ENCODE measurements around the gene RAPGEF3.

RAPGEF3 gene

DNA sequence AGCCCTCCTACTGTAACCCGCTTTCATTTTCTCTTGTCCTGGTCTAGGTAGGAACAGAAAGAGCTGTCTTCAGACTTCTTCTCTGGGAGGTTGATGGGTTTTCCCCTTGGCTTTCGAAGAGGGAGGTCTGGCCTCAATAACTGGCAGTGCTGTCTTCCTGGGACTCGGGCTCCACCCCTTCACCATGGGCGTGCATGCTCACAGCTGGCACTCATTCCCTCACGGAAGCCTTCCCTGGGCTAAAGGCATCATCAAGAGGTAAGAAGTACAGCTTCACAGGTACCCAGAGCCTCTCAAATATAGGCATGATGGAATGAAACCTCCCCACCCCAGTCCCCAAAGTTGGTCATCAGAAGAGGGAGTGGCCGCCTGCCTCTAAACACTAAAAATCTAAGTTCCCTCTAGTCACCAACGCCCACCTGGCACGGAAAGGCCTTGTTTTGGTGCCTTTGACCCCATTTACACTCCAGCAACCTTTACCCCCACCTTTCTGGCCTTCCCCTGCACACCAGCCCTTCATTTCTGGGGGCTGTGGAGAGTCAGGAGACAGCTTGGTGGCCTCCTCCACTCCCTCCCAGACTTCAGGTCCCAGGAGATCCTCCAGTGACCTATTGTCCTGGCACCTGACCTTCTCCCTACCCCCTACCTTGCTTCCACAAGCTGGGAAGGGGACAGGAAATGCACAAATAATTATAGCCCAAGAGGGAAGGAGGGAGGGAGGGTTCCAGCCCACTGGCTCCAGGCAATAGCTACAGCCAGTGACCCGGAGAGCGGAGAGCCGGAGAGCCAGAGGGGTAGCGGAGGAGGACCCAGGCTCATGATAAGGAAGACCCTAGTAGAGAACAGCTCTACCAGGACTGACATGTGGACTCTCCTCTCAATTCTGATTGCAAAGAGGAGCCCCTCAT, 2.8 kb downstream of the RAPGEF3 start:
- DNase-seq, result peak in 2 of 4 experiments; percentile 38 to 41

DNA sequence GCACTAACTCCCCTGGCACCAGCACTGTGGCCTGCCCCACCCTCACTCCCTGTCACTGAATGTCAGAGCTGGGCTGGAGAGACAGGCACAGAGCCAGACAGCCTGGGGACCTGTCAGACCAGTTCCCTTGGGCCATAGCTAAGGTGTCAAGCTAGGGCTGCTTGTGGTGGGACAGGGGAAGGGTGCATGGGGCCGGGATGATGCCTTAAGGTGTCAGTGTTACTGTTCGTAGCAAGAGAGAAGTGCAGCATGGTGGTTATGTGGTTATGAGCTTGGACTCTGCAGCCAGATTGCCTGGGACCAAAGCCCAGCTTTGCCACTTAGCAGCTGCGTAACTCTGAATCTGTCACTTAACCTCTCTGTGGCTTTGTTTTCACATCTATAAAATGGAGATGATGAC, 3.8 kb downstream of the RAPGEF3 start:
- DNase-seq, result no peak

DNA sequence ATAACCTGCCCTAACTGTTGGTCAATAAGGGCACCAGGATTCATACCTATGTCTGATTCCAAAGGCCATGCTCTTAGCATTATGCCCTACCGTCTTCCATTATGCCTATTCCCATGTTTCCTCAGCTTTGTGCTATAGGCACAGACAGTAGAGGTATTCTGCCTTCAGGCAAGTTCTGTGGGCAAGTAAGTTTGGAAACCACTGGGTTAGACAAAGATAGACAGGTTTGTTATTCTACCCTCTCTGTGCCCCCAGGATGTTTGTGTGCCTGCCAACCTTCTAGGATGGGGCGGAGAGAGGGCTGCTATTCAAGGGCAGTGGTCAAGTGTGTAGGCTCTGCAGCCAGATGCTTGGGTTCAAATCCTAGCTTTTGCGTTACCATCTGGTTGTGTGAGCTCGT, 4.6 kb downstream of the RAPGEF3 start:
- no peak for DNase-seq

DNA sequence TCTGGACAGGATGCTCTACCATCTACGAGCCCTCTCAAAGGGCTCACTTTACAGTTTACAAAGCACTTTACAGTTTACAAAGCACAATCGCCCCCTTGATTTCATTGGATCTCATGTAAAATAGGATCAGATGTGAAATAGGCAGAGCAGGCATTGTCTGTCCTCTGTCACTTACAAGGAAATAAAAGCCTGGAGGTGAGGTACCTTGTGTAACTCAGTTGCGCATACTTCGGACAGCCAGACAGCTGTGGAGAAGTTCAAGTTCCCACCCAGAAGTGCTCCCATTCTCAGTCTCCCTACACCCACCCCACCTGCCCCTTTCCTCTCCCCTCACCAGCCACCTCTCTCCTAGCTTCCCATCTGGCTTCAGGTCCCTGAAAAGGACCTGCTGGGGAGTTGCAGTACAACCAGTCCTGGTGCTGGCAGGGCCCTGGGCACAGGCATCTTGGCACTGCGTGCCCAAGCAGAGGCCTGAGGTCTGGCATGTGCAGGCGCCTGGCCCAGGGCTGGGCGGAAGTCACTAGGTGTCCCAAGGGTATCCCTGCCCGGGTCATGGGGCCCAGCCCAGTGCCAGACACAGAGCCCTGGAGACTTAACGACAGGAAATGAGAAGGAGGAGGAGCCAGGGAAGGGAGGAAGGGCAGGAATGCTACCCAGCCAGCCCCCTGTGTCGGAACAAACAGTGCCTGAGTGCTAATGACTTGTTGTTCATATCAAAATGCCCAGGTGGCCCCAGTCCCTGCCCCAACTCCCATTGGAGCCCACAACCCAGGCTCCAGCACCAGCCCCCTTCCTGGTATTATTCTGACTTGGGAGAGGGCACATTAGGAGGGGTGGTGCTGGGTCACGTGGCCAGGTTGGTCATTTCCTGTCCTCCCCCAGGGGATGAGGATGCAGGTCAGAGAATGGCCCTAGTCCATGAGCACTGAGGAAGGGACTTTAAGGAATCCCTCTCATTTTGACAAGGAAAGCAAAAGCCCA, 5.4 kb downstream of the RAPGEF3 start:
- DNase-seq, result peak in 1 of 4 experiments; percentile 37

DNA sequence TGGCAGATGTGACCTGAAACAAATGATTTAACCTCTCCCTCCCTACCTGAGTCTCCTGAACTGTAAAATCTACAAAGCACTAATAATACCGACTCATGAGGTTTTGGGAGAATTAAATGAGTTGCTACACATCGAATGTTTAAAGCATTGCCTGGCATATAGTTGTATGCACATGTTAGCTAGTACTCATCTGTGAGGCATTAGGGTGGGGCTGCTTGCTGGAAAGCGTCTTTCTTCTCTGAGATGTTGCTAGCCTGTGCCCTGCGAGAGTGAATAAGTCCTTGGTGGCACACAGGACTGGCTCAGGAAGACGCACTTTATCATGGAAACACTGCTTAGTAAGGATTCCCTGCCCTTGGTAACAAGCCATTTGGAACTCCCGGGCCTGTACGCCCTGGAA, 6.1 kb downstream of the RAPGEF3 start:
- DNase-seq, result no peak

DNA sequence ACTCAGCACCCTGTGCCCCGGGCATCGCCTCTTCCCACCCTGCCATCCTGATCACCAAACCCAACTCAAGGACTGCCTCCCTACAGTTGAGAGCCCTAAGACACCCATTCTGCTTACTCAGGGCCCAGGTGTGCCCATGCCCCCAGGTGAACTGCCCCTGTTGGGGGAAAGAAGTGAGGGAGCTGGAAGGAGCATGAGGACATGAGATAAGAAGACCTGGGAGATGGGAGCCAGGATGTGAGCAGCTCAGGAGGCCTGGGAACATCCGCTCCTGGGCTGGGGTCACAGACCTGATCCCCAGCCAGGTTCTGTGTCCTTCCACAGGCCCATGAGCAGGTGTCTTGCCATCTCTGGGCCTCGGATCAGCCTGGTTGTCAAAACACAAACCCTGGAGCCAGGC, 6.6 kb downstream of the RAPGEF3 start:
- DNase-seq, result no peak

DNA sequence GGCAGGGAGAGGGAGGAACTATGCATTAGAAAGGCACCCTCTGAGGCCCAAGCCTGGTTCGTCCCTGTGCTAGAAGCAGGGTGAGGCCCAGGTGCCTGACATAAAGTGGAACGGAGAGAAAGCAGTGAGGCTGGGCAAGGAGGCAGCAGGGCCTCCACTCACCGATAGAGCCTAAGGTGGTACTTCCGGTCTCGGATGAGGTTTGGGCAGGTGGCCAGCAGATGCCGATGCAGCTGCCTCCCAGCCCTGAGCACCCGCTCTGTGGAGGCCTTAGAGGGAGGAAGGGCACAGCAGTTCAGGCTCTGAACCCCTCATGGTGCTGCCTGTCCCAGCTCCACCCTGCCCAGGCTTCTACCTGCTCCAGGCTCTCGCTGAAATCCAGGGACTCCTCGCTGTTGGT, 7.1 kb downstream of the RAPGEF3 start:
- no peak for DNase-seq

DNA sequence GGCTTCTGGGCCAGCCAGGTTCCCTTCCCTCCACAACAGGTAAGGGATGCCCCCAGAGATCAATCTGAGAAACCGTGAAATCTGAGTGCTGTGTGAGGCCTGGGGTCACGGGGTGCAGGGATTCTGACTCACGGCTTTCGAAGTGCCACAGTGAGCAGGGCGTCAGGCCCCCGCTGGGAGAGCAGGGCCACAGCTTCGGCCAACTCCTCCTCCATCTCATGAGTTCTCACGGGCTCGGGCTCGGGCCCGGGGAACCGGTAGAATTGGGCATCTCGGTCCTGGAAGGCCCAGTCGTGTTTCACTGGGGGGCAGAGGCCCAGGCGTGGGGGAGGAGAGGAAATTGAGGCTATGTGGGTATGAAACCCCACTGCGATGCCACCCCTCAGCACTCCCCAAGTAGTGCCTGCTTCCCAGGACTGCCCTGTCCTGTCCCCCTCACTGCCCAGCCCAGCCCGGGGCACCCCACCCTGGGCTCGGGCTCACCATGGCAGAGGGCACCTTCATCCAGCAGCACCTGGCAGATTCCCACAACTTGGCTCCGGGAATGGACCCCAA, 7.7 kb downstream of the RAPGEF3 start:
- DNase-seq, result peak in 1 of 4 experiments; percentile 23

DNA sequence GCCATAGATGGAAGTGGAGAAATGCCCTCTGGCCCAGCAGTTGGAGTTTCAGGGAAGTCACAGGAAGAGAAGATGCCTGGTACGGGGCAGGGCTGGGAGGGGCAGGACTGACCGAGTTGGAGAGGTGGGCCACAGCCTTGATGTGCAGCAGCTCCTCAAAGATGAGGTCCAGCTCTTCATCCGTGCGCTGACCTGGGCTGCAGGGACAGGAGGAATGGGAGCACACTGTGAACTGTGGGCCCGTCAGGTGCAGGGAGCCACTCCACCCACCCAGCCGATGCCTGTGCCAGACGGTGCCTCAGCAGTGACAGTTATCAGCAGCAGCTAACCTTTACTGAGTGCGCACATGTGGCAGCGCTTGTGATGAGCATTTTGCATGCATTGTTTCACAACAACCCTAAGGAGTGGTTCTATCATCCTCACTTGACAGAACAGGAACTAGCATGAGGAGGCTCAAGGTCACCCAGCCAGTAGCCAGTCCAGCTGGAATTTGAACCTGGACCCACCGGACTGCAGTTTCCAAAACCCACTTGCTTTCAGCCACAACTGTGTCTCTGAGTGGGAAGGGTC, 8.4 kb downstream of the RAPGEF3 start:
- peak; percentile 71 to 90 (median 84) for DNase-seq

DNA sequence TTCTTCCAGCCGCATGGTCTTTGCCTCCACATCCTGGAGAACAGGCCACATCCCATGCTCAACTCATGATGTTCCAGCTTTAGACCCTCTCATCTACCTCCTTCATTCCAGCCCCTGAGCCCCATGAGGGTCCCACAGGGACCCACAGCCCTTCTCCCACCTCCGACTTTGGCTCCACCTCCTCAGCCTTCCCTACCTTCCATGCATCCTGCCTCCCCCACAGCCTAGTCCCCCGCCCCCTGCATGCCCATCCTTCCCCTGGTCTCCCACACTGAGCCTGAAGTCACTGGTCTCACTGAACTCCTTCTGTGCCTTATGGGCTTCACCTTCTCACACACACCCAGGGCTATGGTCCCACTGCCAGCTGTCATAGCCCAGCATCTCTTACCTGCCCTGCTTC, 9.8 kb downstream of the RAPGEF3 start:
- no peak for DNase-seq

DNA sequence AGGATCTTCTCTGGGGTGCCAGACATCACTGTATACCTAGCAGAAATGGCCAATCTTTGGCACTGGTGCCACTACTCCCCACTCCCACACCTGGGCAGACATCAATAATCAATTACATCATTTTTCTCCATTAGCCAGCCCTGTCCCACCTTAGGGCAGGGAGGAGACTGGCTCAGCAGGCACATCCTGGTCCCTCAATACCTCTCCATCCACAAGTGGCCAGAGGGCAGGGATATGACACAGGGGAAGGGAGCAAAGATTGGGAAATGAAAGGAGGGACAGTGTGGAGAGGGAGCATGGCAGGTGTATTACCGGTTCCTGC, 10.2 kb downstream of the RAPGEF3 start:
- DNase-seq, result no peak

DNA sequence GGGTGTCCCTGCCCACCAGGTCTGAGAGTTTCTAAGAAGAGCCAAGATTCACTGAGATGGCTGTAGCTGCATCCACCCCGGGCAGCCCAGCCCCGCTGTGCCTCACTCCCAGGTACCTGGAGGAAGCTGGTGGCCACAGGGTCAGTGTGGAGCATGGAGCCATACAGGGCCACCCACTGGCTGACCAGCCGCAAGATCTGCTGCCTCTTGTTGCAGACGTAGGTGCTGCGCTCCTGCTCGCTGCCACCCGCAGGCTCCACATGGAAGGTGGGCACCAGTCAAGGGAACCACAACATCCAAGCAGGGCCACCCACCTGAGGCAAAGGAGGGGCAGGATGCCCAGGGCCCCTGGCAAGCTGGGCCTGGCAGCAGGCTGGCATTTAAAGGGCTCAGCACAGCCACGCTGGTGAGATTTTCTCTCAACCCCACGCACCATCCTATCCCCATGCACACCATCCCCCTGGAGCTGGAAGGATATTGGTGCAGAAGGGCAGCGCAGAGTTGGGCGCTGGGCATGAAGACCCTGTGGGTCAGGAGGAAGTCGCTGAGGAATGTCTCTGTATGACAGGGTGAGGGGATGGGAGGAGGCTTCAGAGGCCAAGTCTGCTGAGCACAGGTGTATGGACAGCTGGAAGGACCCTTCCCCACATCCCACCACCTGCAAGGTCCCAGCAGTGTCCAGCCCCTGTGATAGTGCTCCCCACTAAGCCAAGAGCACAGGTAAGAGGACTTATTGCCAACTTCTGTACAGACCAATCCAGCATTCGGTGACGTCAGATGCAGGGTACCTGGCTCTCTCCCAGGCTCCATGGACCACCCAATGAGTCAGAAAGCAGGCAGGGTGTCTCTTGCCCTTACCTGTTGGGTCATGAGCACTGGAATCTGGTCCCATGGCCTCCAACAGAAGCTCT, 10.8 kb downstream of the RAPGEF3 start:
- no peak for DNase-seq

DNA sequence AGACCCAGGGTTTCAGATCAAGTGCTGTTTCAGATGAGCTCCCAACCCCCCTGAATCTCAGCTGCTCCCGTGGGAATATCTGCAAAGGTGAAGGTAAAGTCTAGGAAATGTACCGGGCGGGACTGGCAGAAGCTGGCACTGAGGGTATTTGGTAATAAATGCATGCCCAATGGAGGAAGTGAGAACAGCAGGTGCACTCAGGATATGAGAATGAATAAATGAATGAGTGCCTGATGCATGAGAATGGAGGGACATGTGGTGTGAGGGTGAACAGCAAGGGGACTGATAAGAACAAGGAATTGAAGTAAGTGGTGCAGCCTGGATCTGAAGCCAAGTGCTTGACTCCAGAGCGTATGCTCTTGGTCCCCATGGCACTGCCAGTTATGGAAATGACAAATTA, 11.6 kb downstream of the RAPGEF3 start:
- DNase-seq, result no peak

DNA sequence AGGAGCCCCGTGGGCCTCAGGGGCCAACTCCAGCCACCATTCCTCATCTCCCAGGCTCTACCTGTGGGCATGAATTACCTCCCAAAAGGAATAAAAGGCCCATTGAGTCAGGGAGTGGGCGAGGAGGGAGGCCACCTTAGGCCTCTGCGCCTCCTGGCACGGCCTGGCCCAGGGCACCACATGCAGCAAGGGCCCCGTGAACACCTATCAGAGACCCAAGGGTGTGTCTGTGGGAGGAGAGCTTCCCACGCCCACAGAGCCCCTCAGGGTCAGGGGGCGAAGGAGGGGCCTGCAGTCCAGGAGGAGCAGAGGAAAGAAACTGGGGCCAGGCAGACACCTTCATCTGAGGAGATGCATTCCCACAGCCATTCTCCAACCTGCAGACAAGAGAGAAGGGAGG, 12.2 kb downstream of the RAPGEF3 start:
- DNase-seq, result no peak

DNA sequence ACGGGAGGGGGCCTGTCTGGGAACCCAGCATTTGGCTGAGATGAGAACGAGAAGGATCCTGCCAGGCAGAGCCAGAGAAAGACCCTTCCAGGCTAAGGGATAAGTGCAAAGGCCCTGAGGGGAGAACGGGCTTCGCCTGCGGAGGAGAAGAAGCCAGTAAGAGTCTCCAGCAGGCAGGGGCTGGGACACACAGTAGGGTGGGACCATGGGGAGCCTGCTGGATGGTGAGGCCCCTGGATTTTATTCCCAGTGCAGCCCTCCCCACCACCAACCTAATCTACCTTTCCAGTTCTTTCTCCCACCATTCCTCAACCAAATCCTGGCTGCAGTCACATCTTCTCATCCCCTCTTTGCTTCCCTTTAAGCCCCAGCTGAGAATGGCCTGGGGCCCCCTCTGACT, 12.6 kb downstream of the RAPGEF3 start:
- no peak for DNase-seq

DNA sequence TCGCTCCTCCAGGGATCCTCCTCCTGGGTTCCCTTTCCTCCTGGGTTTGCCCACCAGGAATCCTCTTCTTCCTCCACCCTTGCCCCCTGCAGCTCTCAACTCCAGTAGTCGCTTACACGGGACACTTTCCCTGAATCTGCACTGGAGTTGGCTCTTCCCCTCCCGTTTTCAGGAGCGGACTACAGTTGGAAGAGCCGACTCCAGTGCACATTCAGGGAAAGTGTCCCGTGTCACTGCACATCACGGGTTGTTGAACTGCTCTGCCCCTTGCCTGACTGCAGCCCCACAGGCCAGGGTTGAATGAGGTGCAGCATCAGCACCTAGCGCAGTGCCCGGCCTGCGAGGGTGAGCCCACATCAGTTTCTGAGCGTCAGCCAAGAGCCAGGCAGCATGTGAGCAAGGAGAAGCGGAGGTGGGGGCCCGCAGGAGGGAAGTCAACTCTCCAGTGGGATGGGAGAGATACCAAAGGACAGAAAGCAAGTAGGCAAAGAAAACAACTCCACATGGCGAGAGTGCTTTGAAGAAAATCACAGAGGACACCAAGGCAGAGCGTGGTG, 13.1 kb downstream of the RAPGEF3 start:
- no peak for DNase-seq

DNA sequence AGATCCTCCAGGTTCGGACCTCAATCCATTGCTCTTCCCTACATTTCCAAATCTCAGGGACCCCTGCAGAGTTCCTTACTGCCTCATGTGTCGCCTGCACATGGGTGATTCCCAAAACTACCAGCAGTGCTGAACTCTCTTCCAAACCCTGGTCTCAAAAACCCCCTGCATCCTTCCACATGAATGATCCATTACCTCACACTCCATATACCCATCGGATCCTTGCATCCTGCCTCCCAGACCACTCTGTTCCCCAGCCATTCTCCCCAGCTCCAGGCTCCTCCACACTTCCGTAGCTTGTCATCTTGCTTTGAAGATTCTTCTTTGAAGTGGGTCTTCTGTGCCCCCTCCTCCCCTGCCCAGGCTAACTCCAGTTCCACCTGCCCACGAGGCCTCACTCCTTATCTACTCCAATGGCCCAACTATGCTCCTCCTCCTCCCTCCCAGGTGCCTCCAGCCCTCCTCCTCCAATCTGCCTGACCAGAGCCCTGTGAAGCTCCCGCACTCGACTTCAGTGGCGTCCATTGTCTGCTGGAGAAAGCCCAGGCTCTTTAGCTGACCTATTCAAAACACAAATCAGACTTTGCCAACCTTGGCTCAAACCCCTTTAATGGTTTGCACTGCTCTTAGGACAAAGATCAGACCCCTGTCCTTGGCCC, 13.8 kb downstream of the RAPGEF3 start:
- DNase-seq, result no peak

DNA sequence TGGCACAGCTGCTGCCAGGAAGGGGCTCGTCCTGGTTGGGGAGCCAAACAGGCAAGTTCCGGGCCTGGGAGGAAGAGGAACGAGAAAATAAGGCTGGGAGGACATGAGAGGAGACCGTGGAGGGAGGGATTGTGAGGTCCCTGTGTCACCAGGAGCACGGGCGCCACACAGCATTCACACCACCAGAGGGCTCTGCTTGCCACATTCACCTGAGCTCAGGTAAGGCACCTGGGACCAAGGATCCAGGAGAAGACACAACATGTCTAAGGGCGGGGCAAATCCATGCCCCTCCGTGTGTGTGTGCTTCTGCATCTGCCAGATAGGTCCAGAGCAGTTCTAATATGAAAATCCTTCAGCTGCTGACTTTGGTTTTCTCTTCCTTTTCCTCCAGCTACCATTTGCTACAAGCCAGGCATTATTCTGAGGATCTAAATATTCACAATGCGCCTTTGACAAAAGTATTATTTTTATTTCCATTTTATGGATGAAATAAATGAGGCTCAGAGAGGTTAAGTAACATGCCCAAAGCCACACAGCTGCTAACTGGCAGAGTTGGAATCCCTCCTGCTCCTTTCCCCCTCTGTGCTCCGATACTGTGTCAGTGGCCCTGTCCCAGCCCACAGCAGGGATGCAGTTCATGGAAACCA, 14.6 kb downstream of the RAPGEF3 start:
- peak in 1 of 4 experiments; percentile 23 for DNase-seq

DNA sequence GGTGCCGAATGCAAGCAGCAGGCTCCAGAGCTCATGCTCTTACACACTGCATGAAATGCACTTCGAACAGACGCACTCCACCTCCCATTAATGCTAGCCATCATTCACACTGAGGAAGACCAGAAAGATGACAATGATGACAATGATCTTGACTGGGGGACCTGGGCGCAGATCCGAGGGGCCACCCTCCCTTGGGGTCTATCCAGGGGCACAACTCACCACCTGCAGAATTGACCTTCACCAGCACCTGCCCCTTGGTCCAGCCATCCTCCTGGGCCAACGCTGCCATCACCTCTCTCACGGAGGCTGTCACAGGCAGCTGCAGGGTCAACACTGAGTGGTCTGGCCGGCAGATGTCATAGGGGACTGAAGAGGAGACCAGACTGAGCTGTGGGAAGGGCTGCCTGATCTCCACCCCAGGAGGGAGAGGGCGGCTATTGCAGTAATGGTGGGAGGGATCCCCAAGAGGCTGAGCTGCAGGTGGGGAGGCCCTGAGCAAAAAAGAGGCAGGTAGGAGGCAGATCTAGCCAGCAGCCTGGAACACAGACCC, 15.3 kb downstream of the RAPGEF3 start:
- DNase-seq, result no peak

DNA sequence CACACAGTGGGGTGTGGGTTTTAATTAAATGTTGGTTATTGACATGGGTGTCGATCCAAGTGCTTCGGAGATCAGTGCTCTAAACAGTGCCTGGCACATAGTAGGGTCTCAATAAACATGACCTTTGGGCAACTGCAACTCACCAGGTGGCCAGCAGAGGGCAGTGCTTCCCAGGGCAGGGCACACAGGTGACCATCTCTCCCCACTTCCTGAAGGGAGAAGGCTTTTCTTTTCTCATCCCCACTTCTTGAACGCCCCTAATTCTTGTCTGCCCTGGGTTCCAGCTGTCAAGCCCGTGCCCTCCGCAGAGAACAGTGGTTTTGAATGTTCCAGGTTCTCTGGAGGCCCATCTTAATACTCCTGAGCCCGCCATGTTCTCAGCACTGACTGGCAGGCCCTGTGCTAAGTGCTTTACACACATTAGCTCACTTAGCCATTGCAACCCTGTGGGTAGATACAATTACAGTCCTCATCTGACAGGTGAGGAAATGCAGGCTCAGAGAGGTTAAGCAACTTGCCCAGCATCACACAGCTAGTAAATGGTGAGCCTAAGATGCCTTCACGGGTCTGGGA, 16.3 kb downstream of the RAPGEF3 start:
- peak; percentile 37 to 70 (median 52) for DNase-seq

All from suppressor macrophage (primary cell).